Parathyroid adenoma (tissue), 2 donors: ENCODE results near the gene KITLG.

Experiments
- H2AFZ ChIP-seq: fragments of 300-600 bp; sonication (generic); one replicate; pipeline ENCODE4 v1.7.0; 2017; ENCODE audit warnings: antibody characterized with exemption, mild to moderate bottlenecking
- H3K27ac ChIP-seq: fragments of 300-600 bp; sonication (generic); one replicate; pipeline ENCODE4 v1.7.0; 2017
- H3K27me3 ChIP-seq: fragments of 300-600 bp; sonication (generic); one replicate; pipeline ENCODE4 v1.7.0; 2017; ENCODE audit warnings: low read length; ENCODE audit not compliant: control insufficient read depth, insufficient read depth
- H3K36me3 ChIP-seq: fragments of 300-600 bp; sonication (generic); one replicate; pipeline ENCODE4 v1.7.0; 2017; ENCODE audit warnings: low read length; ENCODE audit not compliant: control insufficient read depth, insufficient read depth
- H3K4me1 ChIP-seq: fragments of 300-600 bp; sonication (generic); one replicate; pipeline ENCODE4 v1.7.0; 2017; ENCODE audit warnings: control low read depth
- H3K4me2 ChIP-seq: fragments of 300-600 bp; sonication (generic); one replicate; pipeline ENCODE4 v1.7.0; 2017; ENCODE audit warnings: low read length
- H3K4me3 ChIP-seq: fragments of 300-600 bp; sonication (generic); one replicate; pipeline ENCODE4 v1.7.0; 2017; ENCODE audit warnings: low read depth, low read length
- H3K79me2 ChIP-seq: fragments of 300-600 bp; sonication (generic); one replicate; pipeline ENCODE4 v1.7.0; 2017; ENCODE audit warnings: control low read depth
- H3K9ac ChIP-seq: fragments of 300-600 bp; sonication (generic); one replicate; pipeline ENCODE4 v1.7.0; 2017; ENCODE audit warnings: mild to moderate bottlenecking
- H3K9me3 ChIP-seq: fragments of 300-600 bp; sonication (generic); one replicate; pipeline ENCODE4 v1.7.0; 2017; ENCODE audit warnings: low read length; ENCODE audit not compliant: control insufficient read depth
- CTCF ChIP-seq: fragments of 300-600 bp; sonication (generic); IDR thresholded peaks from one replicate; pipeline ENCODE4 v1.7.0; 2017; ENCODE audit warnings: antibody characterized with exemption, mild to moderate bottlenecking
- donor health status: primary hyperparathyroidism.

The KITLG gene

GRCh38 chr12:88600272-88600671 lies 20.0 kb upstream of the KITLG start:
- Histone ChIP-seq H3K4me1 (no peaks in the 10 kb centered on the region), H3K79me2 (no peaks in the 10 kb centered on the region), H3K9me3 (no peaks in the 10 kb centered on the region), H3K27ac (no peak overlapping the region), H3K36me3 (no peaks in the 10 kb centered on the region), H2AFZ (no peak overlapping the region), H3K4me2 (no peak overlapping the region), H3K9ac (no peak overlapping the region), H3K27me3 (no peaks in the 10 kb centered on the region), H3K4me3 (no peak overlapping the region)
- TF ChIP-seq CTCF: no peak

- H3K27ac ChIP-seq: no peak overlapping the region
- H3K4me3 ChIP-seq: no peak overlapping the region
- TF ChIP-seq CTCF: no peak
- H3K4me1 ChIP-seq: no peaks in the 10 kb centered on the region
- H3K4me2 ChIP-seq: no peak overlapping the region
- no peaks in the 10 kb centered on the region for H3K79me2 ChIP-seq
- H2AFZ ChIP-seq: no peak overlapping the region
- no peak overlapping the region for H3K9ac ChIP-seq
- no peaks in the 10 kb centered on the region for H3K36me3 ChIP-seq
- no peaks in the 10 kb centered on the region for H3K27me3 ChIP-seq
- H3K9me3 ChIP-seq: no peaks in the 10 kb centered on the region
Observed at GRCh38 chr12:88597365-88597764, 17.1 kb upstream of the KITLG start.

- Histone ChIP-seq H3K4me1 (no peaks in the 10 kb centered on the region), H3K79me2 (no peaks in the 10 kb centered on the region), H3K9ac (no peak overlapping the region), H3K27ac (no peak overlapping the region), H3K27me3 (no peaks in the 10 kb centered on the region), H2AFZ (no peak overlapping the region), H3K36me3 (no peaks in the 10 kb centered on the region), H3K4me2 (no peak overlapping the region), H3K9me3 (no peaks in the 10 kb centered on the region), H3K4me3 (no peak overlapping the region)
- no peak for TF ChIP-seq CTCF
Observed at GRCh38 chr12:88595697-88596096, 15.4 kb upstream of the KITLG start.

- Histone ChIP-seq H3K4me3 (no peak overlapping the region), H3K79me2 (no peaks in the 10 kb centered on the region), H3K9me3 (no peaks in the 10 kb centered on the region), H3K4me2 (no peak overlapping the region), H3K4me1 (no peaks in the 10 kb centered on the region), H3K27me3 (no peaks in the 10 kb centered on the region), H3K27ac (no peak overlapping the region), H3K9ac (no peak overlapping the region), H2AFZ (no peak overlapping the region), H3K36me3 (no peaks in the 10 kb centered on the region)
- no peak for TF ChIP-seq CTCF
Observed at GRCh38 chr12:88594780-88595179, 14.5 kb upstream of the KITLG start.

GRCh38 chr12:88591343-88591742 lies 11.1 kb upstream of the KITLG start:
- Histone ChIP-seq H3K9ac (no peak overlapping the region), H3K36me3 (no peaks in the 10 kb centered on the region), H3K79me2 (no peaks in the 10 kb centered on the region), H3K27me3 (no peaks in the 10 kb centered on the region), H3K9me3 (no peaks in the 10 kb centered on the region), H3K4me2 (no peak overlapping the region), H3K4me1 (no peaks in the 10 kb centered on the region), H2AFZ (no peak overlapping the region), H3K4me3 (no peak overlapping the region), H3K27ac (no peak overlapping the region)
- no peak for TF ChIP-seq CTCF
